WERI-Rb-1 (cell line): ENCODE results near the gene YES1.

Source experiments
- DNase-seq: peaks from one replicate; pipeline ENCODE4 v3.0.0-alpha.2; 2020
- H3K27ac ChIP-seq: fragments of 250-450 bp; sonication (Bioruptor Pico); 2 replicates; pipeline ENCODE4 v1.5.1; 2020; ENCODE audit warnings: mild to moderate bottlenecking, moderate library complexity
- H3K27me3 ChIP-seq: fragments of 250-450 bp; sonication (Bioruptor Pico); 2 replicates; pipeline ENCODE4 v1.5.1; 2021; ENCODE audit warnings: mild to moderate bottlenecking, low read depth, moderate library complexity; ENCODE audit not compliant: insufficient read depth, severe bottlenecking
- H3K36me3 ChIP-seq: fragments of 250-450 bp; sonication (Bioruptor Pico); 2 replicates; pipeline ENCODE4 v1.5.1; 2020; ENCODE audit warnings: mild to moderate bottlenecking, moderate library complexity
- H3K4me3 ChIP-seq: 2 replicates; pipeline ENCODE4 v1.5.1; 2011; ENCODE audit warnings: low read depth, mild to moderate bottlenecking, control low read depth, low read length
- H3K9me3 ChIP-seq: fragments of 250-450 bp; sonication (Bioruptor Pico); 2 replicates; pipeline ENCODE4 v1.5.1; 2021; ENCODE audit warnings: mild to moderate bottlenecking, moderate library complexity; ENCODE audit not compliant: severe bottlenecking
- CTCF ChIP-seq: IDR thresholded peaks from 2 replicates; pipeline ENCODE4 v1.5.1; 2011; ENCODE audit warnings: low read depth, mild to moderate bottlenecking, control low read depth, inconsistent platforms, low read length

YES1 gene

GRCh38 chr18:829432-829831 lies 17.4 kb upstream of the YES1 start:
- TF ChIP-seq CTCF, result no peak
- H3K27ac ChIP-seq, result no peak overlapping the region
- no peaks in the 10 kb centered on the region for H3K9me3 ChIP-seq
- no peaks in the 10 kb centered on the region for H3K36me3 ChIP-seq
- no peaks in the 10 kb centered on the region for H3K27me3 ChIP-seq
- DNase-seq, result no peak
- no peak overlapping the region for H3K4me3 ChIP-seq

GRCh38 chr18:827093-827677 lies 15.1 kb upstream of the YES1 start:
- Histone ChIP-seq H3K9me3 (no peaks in the 10 kb centered on the region), H3K36me3 (no peaks in the 10 kb centered on the region), H3K4me3 (no peak overlapping the region), H3K27me3 (no peaks in the 10 kb centered on the region), H3K27ac (no peak overlapping the region)
- DNase-seq, result no peak
- TF ChIP-seq CTCF, result no peak

- H3K27ac ChIP-seq, result no peak overlapping the region
- no peaks in the 10 kb centered on the region for H3K36me3 ChIP-seq
- no peak for TF ChIP-seq CTCF
- no peaks in the 10 kb centered on the region for H3K9me3 ChIP-seq
- H3K27me3 ChIP-seq, result no peaks in the 10 kb centered on the region
- H3K4me3 ChIP-seq, result no peak overlapping the region
- no peak for DNase-seq
These were observed 14.0 kb upstream of the YES1 start for GRCh38 chr18:825891-826585.

- Histone ChIP-seq H3K4me3 (no peak overlapping the region), H3K9me3 (no peaks in the 10 kb centered on the region), H3K27me3 (no peaks in the 10 kb centered on the region), H3K36me3 (no peaks in the 10 kb centered on the region), H3K27ac (no peak overlapping the region)
- DNase-seq, result no peak
- no peak for TF ChIP-seq CTCF
These were observed 12.1 kb upstream of the YES1 start for GRCh38 chr18:824179-824578.

- Histone ChIP-seq H3K4me3 (no peak overlapping the region), H3K36me3 (no peaks in the 10 kb centered on the region), H3K27me3 (no peaks in the 10 kb centered on the region), H3K9me3 (no peaks in the 10 kb centered on the region), H3K27ac (no peak overlapping the region)
- no peak for DNase-seq
- TF ChIP-seq CTCF, result no peak
These were observed 8.6 kb upstream of the YES1 start for GRCh38 chr18:820591-821165.
